Measurements from ENCODE around the gene UBAP1L. TPM values are rescaled to one million over a fixed set of nuclear protein-coding genes. Genes with fewer than 3 reads are reported as not detected.
"Not testable (repeated sequence)": the region's sequence is repeated elsewhere in the genome, so short reads cannot be mapped to it uniquely, and the experiment has no call there.

UBAP1L gene
- total and polyA plus RNA-seq, 12 donors = 0.65 to 5.3 (median 1.6) TPM

- TF ChIP-seq CTCF (IDR thresholded peaks at IDR 0.05) = no peak
- H3K9me3 ChIP-seq = no peaks in the 10 kb centered on the region
- 87 to 90% methylated on average over 6 of the region's 6 CpGs for WGBS, 2 donors
- no peak overlapping the region for H3K4me3 ChIP-seq
- DNase-seq = no peak
- ATAC-seq = no peak
- H3K4me1 ChIP-seq = peaks cover 0 to 9% (median 0%) of the 10 kb centered on the region in 9 donors
- no peak overlapping the region for H3K27ac ChIP-seq
- H3K27me3 ChIP-seq = no peaks in the 10 kb centered on the region
- peaks cover 0 to 100% (median 70%) of the 10 kb centered on the region in 9 donors for H3K36me3 ChIP-seq
- intact Hi-C loops (cut with DNase I) = no loop called here
Measured at GRCh38 chr15:65154720-65155119, 39.7 kb upstream of the UBAP1L start.

DNA sequence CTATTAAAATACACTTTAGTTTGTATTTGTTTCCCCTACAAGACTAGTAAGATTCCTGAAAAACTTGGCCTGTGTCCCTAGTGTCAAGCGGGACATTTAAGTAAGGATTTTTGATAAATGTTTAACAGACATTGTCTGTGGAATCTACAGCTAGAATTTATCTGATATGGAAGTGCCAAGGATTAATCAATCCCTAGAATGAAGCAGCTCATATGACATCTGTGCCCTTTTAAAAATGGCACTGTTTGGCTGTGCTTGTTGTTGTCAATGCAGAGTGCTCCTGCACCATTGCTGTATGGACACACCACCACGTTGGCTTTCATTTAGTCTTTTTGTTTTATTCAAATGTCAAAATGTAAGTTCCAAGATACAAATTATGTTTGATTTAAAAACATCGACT lies 32.9 kb upstream of the UBAP1L start:
- DNase-seq (no peak), ATAC-seq (no peak)
- Histone ChIP-seq H3K27me3 (no peaks in the 10 kb centered on the region), H3K36me3 (peaks cover 0 to 74% (median 25%) of the 10 kb centered on the region in 9 donors), H3K9me3 (no peaks in the 10 kb centered on the region), H3K27ac (no peak overlapping the region), H3K4me1 (no peaks in the 10 kb centered on the region), H3K4me3 (no peak overlapping the region)
- no peak for TF ChIP-seq CTCF (IDR thresholded peaks at IDR 0.05)
- 88 to 92% methylated on average over 3 of the region's 3 CpGs for WGBS, 2 donors
- intact Hi-C loops (cut with DNase I) = no loop called here

GRCh38 chr15:65146438-65146837 lies 31.4 kb upstream of the UBAP1L start:
- 86 to 91% methylated on average over 4 of the region's 4 CpGs for WGBS, 2 donors
- no peak for ATAC-seq
- TF ChIP-seq CTCF (IDR thresholded peaks at IDR 0.05) = no peak
- Histone ChIP-seq H3K9me3 (no peaks in the 10 kb centered on the region), H3K4me3 (no peak overlapping the region), H3K36me3 (peaks cover 0 to 59% (median 25%) of the 10 kb centered on the region in 9 donors), H3K27ac (no peak overlapping the region), H3K27me3 (no peaks in the 10 kb centered on the region), H3K4me1 (no peaks in the 10 kb centered on the region)
- intact Hi-C loops (cut with DNase I) = no loop called here
- no peak for DNase-seq

GRCh38 chr15:65138631-65139030 lies 23.6 kb upstream of the UBAP1L start:
- H3K36me3 ChIP-seq; ATAC-seq; DNase-seq; H3K4me1 ChIP-seq; H3K4me3 ChIP-seq; intact Hi-C loops (cut with DNase I); H3K27me3 ChIP-seq; H3K27ac ChIP-seq: not testable (repeated sequence)
- H3K9me3 ChIP-seq = peaks cover 0 to 11% (median 0%) of the 10 kb centered on the region in 11 donors
- WGBS, 2 donors = 83 to 96% methylated on average over 6 of the region's 6 CpGs

DNA sequence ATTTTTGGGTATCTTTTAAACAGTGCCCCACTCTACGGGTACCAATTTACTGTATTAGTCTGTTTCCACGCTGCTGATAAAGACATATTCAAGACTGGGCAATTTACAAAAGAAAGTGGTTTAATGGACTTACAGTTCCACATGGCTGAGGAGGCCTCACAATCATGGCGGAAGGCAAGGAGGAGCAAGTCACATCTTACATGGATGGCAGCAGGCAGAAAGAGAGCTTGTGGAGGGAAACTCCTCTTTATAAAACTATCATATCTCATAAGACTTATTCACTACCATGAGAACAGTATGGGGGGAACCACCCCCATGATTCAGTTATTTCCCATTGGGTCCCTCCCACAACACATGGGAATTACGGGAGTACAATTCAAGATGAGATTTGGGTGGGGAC lies 22.9 kb upstream of the UBAP1L start:
- 93 to 94% methylated on average over 4 of the region's 4 CpGs for WGBS, 2 donors
- ATAC-seq, DNase-seq: not testable (repeated sequence)

GRCh38 chr15:65137089-65137488 lies 22.1 kb upstream of the UBAP1L start:
- DNase-seq; H3K36me3 ChIP-seq; intact Hi-C loops (cut with DNase I); H3K27ac ChIP-seq; H3K4me3 ChIP-seq; ATAC-seq; H3K27me3 ChIP-seq: not testable (repeated sequence)
- Histone ChIP-seq H3K4me1 (peaks cover 7 to 14% (median 12%) of the 10 kb centered on the region in 9 donors), H3K9me3 (peaks cover 0 to 11% (median 0%) of the 10 kb centered on the region in 11 donors)
- 93 to 95% methylated on average over 7 of the region's 7 CpGs for WGBS, 2 donors

More for the DNA sequence above, 22.9 kb upstream of the UBAP1L start:
- H3K4me3 ChIP-seq; intact Hi-C loops (cut with DNase I); H3K27me3 ChIP-seq; H3K4me1 ChIP-seq; H3K27ac ChIP-seq; H3K36me3 ChIP-seq: not testable (repeated sequence)
- H3K9me3 ChIP-seq = peaks cover 0 to 11% (median 0%) of the 10 kb centered on the region in 11 donors
